ENCODE measurements around the gene IL33. TPM values are rescaled to one million over a fixed set of nuclear protein-coding genes. Genes with fewer than 3 reads are reported as not detected.

Gene IL33
- total and polyA plus RNA-seq, 2 experiments from 2014 or later, result not detected

DNA sequence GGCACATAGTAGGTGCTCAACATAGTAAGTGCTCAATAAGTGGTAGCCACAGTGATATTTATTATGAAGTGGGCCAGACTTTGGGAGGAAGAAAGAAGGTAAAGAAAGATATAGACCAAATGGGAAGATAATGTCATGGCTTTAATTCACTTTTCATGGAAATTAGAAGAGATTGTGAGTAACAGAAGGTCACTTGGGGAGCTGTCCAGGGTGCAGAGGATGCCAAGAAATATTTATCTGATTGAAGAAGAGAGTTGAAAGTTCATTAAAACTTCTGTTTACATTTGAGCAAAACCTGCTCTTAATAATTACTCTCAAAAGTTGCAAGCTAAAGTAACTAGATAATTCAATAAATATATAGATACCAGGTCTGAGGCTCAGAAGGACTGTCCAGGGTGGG, 28.3 kb upstream of the IL33 start (continued):
- TF ChIP-seq, protein P1, sequence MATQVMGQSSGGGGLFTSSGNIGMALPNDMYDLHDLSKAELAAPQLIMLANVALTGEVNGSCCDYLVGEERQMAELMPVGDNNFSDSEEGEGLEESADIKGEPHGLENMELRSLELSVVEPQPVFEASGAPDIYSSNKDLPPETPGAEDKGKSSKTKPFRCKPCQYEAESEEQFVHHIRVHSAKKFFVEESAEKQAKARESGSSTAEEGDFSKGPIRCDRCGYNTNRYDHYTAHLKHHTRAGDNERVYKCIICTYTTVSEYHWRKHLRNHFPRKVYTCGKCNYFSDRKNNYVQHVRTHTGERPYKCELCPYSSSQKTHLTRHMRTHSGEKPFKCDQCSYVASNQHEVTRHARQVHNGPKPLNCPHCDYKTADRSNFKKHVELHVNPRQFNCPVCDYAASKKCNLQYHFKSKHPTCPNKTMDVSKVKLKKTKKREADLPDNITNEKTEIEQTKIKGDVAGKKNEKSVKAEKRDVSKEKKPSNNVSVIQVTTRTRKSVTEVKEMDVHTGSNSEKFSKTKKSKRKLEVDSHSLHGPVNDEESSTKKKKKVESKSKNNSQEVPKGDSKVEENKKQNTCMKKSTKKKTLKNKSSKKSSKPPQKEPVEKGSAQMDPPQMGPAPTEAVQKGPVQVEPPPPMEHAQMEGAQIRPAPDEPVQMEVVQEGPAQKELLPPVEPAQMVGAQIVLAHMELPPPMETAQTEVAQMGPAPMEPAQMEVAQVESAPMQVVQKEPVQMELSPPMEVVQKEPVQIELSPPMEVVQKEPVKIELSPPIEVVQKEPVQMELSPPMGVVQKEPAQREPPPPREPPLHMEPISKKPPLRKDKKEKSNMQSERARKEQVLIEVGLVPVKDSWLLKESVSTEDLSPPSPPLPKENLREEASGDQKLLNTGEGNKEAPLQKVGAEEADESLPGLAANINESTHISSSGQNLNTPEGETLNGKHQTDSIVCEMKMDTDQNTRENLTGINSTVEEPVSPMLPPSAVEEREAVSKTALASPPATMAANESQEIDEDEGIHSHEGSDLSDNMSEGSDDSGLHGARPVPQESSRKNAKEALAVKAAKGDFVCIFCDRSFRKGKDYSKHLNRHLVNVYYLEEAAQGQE (IDR thresholded peaks at IDR 0.05; ENCODE audit: unreplicated experiment), result peak; percentile 46

DNA sequence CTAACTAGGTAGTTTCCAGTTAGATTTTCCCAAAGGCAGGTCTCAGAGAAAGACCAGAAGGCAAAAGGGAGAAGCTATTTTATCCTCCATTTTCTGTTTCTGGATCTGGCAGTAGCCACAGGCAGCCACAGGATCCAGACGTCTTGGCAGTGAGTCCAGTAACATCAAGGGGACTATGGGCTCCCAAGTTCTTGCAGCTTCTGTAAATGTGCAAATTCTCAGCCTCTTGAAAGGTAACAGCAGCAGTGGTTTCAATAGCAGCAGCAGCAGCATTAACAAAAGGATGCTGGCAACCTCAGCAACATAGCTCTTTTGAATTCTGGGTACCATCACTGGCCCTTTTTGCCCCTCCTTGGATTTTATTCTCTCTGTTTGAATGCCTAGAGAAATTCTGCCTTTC, 27.1 kb upstream of the IL33 start:
- H3K9me2 ChIP-seq (ENCODE audit: insufficient read depth), result peaks cover 5% of the 10 kb centered on the region
- no peak for ATAC-seq
- H2AFZ ChIP-seq, result 0 out of 2 replicates have a peak overlapping the region, but pooled peaks have one; percentile 16
- no peaks in the 10 kb centered on the region for H3K4me1 ChIP-seq (ENCODE audit: insufficient read depth)
- no peaks in the 10 kb centered on the region for H3F3A ChIP-seq (replicated peaks; ENCODE audit: low read depth)
- H3K27ac ChIP-seq (ENCODE audit: low read depth), result no peak overlapping the region
- no peaks in the 10 kb centered on the region for H3K36me3 ChIP-seq (ENCODE audit: insufficient read depth)
- Mint-ChIP-seq H3K27ac (no peak overlapping the region), H3K36me3 (ENCODE audit: low read depth) (no peaks in the 10 kb centered on the region; the same call in 2 of the 3 replicates), H3K9me3 (peaks cover 9% of the 10 kb centered on the region), H3K4me3 (no peak overlapping the region), H3K4me1 (peaks cover 6% of the 10 kb centered on the region; the same call in 2 of the 3 replicates), H3K27me3 (ENCODE audit: insufficient read depth, low read depth, poor library complexity) (peaks cover 6% of the 10 kb centered on the region)
- H3K4me2 ChIP-seq, result no peak overlapping the region
- no peaks in the 10 kb centered on the region for H3K27me3 ChIP-seq (ENCODE audit: insufficient read depth)
- no peaks in the 10 kb centered on the region for H3K79me2 ChIP-seq (replicated peaks; ENCODE audit: insufficient read depth)
- no peak for DNase-seq (ENCODE audit: low spot score)
- H4K20me1 ChIP-seq (replicated peaks; ENCODE audit: insufficient read depth), result no peaks in the 10 kb centered on the region
- no peak overlapping the region for H3K4me3 ChIP-seq
- TF ChIP-seq JUNB (IDR thresholded peaks at IDR 0.05; ENCODE audit: unreplicated experiment) (no peak), EZH2 (IDR thresholded peaks at IDR 0.05; ENCODE audit: low read depth, unreplicated experiment) (no peak), ZNF114 (CRISPR knock-in tag; IDR thresholded peaks at IDR 0.05) (no peak), NANOG (IDR thresholded peaks at IDR 0.05; ENCODE audit: borderline replicate concordance) (no peak)
- TF ChIP-seq, protein P2, sequence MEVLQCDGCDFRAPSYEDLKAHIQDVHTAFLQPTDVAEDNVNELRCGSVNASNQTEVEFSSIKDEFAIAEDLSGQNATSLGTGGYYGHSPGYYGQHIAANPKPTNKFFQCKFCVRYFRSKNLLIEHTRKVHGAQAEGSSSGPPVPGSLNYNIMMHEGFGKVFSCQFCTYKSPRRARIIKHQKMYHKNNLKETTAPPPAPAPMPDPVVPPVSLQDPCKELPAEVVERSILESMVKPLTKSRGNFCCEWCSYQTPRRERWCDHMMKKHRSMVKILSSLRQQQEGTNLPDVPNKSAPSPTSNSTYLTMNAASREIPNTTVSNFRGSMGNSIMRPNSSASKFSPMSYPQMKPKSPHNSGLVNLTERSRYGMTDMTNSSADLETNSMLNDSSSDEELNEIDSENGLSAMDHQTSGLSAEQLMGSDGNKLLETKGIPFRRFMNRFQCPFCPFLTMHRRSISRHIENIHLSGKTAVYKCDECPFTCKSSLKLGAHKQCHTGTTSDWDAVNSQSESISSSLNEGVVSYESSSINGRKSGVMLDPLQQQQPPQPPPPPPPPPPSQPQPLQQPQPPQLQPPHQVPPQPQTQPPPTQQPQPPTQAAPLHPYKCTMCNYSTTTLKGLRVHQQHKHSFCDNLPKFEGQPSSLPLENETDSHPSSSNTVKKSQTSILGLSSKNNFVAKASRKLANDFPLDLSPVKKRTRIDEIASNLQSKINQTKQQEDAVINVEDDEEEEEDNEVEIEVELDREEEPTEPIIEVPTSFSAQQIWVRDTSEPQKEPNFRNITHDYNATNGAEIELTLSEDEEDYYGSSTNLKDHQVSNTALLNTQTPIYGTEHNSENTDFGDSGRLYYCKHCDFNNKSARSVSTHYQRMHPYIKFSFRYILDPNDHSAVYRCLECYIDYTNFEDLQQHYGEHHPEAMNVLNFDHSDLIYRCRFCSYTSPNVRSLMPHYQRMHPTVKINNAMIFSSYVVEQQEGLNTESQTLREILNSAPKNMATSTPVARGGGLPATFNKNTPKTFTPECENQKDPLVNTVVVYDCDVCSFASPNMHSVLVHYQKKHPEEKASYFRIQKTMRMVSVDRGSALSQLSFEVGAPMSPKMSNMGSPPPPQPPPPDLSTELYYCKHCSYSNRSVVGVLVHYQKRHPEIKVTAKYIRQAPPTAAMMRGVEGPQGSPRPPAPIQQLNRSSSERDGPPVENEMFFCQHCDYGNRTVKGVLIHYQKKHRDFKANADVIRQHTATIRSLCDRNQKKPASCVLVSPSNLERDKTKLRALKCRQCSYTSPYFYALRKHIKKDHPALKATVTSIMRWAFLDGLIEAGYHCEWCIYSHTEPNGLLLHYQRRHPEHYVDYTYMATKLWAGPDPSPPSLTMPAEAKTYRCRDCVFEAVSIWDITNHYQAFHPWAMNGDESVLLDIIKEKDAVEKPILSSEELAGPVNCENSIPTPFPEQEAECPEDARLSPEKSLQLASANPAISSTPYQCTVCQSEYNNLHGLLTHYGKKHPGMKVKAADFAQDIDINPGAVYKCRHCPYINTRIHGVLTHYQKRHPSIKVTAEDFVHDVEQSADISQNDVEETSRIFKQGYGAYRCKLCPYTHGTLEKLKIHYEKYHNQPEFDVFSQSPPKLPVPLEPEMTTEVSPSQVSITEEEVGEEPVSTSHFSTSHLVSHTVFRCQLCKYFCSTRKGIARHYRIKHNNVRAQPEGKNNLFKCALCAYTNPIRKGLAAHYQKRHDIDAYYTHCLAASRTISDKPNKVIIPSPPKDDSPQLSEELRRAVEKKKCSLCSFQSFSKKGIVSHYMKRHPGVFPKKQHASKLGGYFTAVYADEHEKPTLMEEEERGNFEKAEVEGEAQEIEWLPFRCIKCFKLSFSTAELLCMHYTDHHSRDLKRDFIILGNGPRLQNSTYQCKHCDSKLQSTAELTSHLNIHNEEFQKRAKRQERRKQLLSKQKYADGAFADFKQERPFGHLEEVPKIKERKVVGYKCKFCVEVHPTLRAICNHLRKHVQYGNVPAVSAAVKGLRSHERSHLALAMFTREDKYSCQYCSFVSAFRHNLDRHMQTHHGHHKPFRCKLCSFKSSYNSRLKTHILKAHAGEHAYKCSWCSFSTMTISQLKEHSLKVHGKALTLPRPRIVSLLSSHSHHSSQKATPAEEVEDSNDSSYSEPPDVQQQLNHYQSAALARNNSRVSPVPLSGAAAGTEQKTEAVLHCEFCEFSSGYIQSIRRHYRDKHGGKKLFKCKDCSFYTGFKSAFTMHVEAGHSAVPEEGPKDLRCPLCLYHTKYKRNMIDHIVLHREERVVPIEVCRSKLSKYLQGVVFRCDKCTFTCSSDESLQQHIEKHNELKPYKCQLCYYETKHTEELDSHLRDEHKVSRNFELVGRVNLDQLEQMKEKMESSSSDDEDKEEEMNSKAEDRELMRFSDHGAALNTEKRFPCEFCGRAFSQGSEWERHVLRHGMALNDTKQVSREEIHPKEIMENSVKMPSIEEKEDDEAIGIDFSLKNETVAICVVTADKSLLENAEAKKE (CRISPR knock-in tag; IDR thresholded peaks at IDR 0.05), result no peak
- TF ChIP-seq, protein P3, sequence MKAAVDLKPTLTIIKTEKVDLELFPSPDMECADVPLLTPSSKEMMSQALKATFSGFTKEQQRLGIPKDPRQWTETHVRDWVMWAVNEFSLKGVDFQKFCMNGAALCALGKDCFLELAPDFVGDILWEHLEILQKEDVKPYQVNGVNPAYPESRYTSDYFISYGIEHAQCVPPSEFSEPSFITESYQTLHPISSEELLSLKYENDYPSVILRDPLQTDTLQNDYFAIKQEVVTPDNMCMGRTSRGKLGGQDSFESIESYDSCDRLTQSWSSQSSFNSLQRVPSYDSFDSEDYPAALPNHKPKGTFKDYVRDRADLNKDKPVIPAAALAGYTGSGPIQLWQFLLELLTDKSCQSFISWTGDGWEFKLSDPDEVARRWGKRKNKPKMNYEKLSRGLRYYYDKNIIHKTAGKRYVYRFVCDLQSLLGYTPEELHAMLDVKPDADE (IDR thresholded peaks at IDR 0.05), result no peak
- TF ChIP-seq, protein P4, sequence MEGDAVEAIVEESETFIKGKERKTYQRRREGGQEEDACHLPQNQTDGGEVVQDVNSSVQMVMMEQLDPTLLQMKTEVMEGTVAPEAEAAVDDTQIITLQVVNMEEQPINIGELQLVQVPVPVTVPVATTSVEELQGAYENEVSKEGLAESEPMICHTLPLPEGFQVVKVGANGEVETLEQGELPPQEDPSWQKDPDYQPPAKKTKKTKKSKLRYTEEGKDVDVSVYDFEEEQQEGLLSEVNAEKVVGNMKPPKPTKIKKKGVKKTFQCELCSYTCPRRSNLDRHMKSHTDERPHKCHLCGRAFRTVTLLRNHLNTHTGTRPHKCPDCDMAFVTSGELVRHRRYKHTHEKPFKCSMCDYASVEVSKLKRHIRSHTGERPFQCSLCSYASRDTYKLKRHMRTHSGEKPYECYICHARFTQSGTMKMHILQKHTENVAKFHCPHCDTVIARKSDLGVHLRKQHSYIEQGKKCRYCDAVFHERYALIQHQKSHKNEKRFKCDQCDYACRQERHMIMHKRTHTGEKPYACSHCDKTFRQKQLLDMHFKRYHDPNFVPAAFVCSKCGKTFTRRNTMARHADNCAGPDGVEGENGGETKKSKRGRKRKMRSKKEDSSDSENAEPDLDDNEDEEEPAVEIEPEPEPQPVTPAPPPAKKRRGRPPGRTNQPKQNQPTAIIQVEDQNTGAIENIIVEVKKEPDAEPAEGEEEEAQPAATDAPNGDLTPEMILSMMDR (conservative IDR thresholded peaks at IDR 0.05; ENCODE audit: low read depth in 2 of 2), result no peak
- TF ChIP-seq, protein P1 (IDR thresholded peaks at IDR 0.05; ENCODE audit: unreplicated experiment), result no peak

Data from GM23338 (cell line).